NCI-H460 (cell line): ENCODE data around the gene UBE3C. TPM values are rescaled to one million over a fixed set of nuclear protein-coding genes. Genes with fewer than 3 reads are reported as not detected.
A peak's percentile ranks its signal among the peaks of the same experiment; 100 is the strongest.
"Not testable (repeated sequence)": the region's sequence is repeated elsewhere in the genome, so short reads cannot be mapped to it uniquely, and the experiment has no call there.

Experiments used
- DNase-seq: peaks from one replicate; pipeline ENCODE4 v3.0.0-alpha.2; 2016; ENCODE audit warnings: low read depth; ENCODE audit errors: extremely low read depth
- total RNA-seq: library from RNA; depleted of rRNA; stranded (reverse); fragments of >200 nt; shearing (Covaris generic); gene quantifications from 2 replicates; pipeline ENCODE4 v1.2.3, GENCODE V29; 2014

Gene UBE3C
- total RNA-seq, 1 experiment from 2014 or later, result 96.9 TPM

DNA sequence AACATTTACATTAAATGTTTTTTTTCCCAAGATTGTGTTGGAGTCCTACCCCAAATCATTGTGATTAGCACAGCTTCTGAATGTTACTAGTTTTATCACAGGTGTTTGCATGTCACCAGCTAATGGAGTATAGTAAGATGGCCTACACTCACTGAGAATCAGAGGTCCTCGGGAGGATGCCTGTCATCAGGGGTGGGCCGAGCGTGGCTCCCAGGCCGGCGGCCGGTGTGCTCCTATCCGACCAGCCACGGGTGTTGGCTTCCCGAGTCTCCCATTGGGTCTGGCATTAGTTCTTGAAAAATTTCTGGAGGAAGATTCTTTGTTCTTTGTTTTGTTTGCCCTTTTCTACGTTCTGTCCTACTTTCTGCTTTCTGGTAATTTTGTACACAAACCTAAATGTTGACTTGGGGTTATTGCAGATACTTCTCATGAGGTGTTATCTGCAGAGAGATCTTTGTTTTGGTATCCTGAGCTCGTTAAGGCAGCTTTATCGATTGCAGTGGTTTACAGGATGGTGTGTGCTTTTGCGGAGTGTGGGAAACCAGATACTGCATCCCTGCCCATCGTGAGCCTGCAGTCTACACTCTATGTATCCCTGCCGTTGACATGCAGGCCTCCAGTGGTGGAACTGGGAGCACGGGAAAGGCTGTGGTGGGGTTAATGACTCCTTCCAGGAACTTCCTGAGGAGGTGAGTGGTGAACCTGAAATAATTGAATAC, 130.8 kb downstream of the UBE3C start:
- DNase-seq, result no peak

DNA sequence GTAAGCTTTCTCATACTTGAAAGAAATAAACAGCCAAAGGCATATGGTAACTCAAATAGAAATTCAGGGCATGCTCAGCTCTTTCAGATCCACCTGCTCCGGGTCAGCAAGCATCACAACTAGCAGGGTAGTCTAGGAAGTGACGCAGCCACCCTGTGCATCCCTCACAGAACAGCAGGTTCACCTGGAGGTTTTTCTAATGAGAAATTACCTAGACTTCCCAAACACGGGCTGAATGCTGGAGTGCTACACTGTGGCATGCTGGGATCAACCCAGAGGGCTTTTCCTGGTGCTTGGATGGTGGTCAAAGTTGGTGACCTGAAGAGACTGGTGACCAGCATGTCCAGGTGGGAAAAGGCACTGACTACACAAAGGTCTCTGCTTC, 131.3 kb downstream of the UBE3C start:
- no peak for DNase-seq

DNA sequence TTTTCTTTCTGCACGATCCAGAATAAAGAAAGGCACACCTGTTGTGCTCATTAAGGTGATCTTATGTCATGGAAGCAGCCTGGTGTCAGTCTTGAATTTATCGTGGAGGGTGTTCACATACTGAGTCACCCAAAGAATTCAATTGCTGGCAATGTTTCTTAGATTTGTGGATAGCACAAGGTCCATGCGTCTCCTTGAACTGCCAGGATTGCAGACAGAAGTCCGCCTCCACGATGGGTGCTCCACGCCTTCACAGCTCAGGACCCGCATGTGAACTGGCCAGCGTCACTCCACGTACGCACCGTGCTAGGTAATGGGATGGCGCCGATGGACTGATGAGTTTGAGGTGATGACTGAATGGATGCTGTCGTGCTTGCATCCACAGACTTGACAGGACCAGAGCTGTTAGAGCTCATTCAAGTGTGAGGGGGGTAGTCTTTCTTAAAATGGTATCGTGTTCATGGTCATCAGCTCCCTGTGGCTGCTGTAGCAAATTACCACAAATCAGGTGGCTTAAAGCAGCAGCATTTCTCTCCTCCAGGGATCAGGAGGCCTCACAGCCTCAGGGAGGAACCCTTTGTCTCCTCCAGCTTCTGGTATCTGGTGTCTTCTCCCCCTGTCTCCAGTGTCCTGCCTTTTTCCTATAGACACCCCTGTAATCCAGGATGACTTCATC, 132.7 kb downstream of the UBE3C start:
- no peak for DNase-seq

DNA sequence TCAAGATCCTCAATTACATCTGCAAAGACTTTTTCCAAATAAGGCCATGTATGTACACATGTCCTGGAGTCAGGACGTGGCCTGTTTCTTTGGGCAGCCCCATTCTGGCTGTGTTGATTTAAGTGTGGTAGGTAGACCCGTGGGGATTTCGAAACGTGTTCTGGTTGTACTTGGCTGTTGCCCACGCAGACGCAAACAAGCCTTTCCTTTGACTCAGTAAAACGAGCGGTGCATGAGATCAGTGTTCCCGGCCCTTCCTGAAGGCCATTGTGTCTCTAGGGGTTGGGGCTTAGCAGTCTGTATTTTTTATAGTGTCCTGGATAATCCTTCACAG, 133.2 kb downstream of the UBE3C start:
- no peak for DNase-seq

DNA sequence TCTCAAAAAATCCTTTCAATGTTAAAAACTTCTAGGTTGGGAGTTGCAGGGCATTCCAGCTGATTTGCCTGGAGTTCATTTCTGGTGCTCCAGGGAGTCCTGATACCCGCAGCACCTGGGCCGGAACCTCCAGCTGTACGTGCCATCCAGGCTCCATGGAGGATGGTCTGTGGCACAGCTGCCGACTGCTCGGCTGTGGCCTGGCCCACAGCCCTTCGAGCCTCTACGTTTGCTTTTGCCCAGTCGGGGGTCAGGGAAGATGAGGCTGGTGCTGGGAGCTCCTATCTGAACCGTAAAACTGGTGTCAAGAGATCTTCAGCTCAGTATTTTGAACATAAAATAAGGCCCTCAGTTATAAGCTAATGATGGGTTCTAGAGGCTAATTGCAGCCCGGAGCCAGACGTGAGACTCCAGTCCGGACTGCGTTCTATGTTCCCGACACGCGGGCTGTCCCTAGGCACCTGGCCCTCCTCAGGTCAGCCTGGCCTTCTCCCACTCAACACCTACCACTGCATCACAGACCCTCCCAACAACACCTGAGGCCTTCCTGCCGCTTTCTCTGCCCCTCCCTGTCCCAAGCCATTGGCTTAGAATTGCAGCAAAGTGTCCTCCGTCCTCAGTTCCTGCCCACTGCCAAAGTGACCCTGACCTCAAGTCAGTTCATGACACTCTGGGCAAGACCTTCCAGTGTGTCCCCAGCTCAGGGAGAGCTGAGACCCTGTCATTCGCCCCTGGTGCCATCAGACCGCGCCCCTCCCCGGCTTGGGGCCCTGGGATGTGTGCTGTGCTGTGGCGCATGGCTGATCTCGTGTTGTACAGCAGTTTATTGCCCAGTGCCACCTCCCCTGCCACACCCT, 133.9 kb downstream of the UBE3C start:
- DNase-seq, result no peak

DNA sequence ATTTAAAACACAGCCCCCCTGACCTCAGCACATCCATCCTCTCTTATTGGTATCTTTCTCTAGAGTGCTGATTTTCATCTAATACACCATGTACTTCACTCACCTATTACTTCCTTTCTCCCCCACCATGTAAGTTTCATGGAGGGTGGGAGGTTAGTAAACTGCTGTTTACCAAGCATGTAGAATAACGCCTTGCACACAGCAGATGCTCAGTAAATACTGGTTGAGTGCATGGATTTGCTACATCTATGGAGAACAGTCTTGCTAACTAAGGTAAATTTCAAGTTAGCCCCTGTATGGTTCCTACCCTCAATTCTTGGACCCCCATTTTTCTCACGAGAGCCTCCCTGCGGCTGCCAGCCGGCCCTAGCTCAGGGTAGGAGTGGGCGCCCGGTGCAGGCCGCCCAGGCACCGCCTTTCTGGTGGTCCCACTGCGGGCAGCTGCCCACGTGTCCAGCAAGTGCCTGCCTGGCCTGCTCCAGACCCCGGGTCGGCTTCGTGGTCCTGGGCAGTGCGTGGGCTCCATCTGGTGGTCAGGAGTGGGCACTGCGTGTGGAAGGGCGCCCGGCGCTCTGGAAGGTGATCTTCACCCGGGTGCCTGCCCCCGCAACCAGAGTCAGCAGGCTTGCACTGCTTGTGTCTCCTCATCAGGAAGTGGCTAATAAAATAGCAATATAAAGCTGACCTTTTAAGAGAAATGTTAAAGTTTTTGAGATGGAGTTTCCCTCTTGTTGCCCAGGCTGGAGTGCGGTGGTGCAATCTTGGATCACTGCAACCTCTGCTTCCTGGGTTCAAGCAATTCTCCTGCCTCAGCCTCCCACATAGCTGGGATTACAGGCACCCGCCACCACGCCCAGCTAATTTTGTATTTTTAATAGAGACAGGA, 134.7 kb downstream of the UBE3C start:
- peak; percentile 62 for DNase-seq

DNA sequence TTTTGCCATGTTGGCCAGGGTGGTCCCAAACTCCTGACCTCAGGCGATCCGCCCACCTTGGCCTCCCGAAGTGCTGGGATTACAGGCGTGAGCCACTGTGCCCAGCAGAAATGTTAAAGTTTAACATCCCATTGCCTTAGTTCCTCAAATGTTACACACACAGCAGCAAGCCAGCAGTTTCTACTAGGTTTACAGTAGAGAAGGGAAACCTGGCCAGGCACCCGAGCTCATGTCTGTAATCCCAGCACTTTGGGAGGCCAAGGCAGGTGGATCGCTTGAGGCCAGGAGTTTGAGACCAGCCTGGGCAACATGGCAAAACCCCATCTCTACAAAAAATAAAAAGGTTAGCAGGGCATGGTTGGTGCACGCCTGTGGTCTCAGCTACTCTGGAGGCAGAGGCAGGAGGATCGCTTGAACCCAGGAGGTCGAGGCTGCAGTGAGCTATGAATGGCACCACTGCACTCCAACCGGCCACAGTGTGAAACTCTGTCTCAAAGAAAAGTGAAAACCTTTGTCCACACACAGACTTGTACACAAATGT, 135.4 kb downstream of the UBE3C start:
- not testable (repeated sequence) for DNase-seq

DNA sequence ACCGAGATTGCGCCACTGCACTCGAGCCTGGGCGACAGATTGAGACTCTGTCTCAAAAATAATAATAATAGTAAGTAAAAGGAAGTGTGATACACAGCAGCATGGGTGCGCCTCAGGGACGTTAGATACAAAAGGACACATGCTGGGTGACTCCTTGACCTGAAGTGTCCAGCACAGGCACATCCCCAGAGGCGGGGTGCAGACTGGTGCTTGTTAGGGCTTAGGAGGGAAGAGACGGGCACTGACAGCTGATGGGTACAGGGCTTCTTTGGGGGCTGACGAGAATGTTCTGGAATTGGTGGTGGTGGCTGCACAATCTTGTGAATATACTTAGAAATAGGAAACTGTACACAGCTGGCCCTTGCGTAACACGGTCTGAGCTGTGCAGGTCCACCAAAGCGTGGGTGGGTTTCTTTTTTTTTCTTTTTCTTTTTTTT, 136.3 kb downstream of the UBE3C start:
- DNase-seq, result no peak

DNA sequence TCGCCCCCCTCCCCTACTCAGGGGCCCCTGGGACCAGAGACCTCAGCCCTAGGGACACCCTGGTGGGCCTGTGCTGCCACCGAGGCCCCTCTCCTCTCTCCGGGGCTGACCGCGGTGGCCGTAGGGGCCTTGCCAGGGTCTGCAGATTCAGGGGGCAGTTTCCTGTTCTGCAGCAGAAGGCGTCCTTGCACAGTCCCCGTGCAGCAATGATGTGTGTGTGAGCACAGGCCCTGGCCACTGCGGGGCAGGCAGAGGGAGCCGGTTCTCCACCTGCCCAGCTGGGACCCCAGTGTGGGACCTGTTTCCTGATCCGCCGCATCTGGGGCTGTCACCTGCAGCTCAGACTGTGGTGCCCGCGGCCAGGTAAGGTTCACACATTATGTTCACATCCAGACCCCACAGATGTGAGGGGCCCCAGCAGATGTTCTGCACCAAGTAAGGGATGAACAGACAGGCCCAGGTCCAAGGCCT, 137.4 kb downstream of the UBE3C start:
- no peak for DNase-seq

DNA sequence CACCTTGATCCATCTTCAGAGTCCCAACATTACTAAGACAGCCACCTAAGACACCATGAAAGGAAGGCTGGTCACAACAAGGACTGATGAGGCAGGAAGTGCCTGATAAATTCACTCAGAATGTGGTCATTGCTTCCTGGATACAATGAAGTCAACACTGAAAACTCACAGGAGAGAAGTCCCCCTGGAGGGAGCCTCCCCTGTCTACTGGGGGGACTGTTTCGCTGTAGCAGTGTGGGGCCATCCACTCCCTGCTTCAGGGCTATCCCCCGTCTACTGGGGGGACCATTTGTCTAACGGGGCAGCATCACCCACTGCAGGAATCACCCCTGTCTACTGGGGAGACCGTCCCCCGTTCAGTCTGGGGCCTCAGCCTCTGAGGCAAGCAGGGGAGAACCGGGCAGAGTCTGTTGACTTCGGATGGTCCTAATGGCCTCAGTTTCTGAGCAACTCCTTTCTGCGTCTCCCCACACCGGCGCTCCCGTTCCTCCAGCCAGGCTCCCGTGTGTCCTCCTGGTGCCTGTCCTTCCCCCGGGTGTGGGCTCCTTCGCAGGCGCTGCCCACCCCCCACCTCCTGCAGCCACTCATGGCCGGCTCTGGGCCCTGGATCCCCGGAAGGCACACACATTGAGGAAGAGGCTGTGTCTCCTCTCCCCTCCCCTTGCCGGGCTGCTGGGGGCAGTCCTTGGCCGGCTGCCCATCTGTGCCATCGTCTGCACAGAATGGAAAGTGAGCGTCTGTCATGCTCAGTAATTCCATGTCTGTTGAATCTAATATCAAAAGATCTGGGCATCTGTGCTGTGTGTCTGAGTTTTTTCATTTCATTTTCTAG, 138.2 kb downstream of the UBE3C start:
- no peak for DNase-seq

DNA sequence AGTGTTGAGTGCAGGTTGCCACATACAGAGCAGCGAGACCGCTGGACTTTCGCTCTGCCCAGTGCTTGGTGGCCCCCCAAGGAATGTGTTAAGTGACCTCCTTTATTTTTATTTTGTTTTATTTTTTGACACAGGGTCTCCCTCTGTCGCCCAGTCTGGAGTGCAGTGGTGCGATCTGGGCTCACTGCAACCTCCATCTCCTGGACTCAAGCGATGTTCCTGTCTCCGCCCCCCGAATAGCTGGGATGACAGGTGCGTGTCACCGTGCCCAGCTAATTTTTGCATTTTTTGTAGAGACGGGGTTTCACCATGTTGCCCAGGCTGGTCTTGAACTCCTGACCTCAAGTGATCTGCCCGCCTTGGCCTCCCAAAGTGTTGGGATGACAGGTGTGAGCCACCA, 138.8 kb downstream of the UBE3C start:
- not testable (repeated sequence) for DNase-seq

DNA sequence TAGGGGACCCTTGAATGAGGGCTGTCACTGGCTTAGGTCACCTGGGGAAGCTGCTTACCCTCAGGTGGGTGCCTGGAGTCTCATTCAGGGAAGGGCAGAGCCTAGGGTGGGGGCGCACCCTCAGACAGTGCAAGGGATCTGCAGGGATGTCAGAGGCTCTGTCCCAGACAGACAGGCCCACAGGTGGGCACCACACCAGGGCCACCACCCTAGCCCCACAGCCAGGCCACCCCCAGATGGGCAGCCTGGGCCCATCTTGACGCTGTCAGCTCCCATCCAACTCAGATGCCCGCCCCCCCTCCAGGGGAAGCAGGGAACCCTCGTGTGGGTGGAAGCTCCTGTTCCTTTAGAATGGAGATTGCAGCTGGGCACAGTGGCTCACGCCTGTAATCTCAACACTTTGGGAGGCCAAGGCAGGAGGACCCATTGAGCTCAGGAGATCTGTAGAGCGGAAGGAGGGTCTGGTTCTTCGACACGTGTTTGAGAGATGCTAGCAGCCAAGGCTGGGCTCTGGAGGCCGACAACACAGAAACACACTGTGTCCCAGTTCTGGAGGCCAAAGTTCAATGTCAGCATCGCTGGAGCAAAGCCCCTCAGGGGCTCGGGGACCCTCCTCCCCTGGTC, 139.6 kb downstream of the UBE3C start:
- no peak for DNase-seq

DNA sequence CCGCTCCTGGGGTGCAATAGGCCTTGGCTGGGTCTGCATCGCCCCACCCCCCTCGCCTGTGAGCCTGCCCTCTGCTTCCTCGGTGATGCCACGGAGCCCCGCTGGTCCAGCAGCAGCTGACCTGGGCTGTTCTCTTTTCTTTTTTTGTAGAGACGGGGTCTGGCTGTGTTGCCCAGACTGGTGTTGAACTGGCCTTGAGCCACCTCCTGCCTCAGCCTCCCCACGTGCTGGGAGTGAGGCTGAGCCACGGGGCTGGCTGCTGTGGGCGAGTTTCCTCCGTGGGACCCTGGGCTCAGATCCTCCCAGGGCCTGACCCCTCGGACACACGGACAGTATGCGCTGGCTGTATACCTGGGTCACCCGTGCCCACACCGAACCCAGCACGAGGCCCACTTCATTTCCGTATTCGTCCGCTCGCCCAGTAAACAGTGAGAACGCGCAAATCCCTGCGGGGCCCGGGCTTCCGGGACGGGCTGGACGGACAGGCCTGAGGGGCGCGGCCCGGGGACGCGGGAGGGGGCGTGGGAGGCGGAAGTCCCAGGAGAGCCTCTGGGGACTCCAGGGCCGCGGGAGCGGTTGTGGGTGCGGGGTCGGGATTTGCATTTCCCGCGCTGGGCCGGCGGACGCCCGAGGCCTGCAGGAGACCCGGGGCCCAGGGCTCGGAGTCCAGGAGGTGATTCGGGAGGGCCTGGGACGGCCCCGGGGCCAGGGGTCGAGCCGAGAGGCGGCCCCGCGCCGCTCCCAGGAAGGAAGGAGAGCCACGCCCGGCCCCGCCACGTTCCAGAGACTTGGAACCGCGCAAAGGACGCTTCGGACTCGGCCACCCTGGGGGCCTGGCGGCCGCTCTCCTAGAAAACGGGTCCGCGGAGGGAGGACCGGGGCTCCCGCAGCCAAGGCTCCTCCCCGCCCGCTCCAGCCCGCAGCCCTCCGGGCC, 140.3 kb downstream of the UBE3C start:
- no peak for DNase-seq

DNA sequence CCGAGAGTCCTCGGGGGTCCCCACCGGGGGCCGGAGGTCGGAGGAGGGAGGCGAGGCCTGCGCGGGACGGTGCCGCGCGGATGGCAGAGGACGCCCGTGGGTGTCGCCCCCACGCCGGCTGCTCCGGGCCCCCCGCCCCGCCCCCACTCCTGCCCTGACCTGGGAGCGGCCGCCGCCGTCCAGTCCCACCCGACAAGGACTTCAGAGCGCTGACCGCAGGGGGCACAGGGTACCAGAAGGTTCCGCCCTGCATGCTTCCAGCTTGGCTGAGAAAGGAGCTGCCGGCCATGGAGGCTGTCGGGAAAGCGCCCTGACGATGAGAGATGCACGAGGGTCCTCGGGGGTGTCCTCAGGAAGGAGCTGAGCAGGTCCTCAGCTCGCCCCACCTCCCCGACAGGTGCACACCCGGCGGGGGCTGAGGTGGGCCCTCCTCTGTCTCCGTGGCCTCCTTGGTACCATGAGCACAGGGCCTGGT, 141.1 kb downstream of the UBE3C start:
- DNase-seq, result no peak

DNA sequence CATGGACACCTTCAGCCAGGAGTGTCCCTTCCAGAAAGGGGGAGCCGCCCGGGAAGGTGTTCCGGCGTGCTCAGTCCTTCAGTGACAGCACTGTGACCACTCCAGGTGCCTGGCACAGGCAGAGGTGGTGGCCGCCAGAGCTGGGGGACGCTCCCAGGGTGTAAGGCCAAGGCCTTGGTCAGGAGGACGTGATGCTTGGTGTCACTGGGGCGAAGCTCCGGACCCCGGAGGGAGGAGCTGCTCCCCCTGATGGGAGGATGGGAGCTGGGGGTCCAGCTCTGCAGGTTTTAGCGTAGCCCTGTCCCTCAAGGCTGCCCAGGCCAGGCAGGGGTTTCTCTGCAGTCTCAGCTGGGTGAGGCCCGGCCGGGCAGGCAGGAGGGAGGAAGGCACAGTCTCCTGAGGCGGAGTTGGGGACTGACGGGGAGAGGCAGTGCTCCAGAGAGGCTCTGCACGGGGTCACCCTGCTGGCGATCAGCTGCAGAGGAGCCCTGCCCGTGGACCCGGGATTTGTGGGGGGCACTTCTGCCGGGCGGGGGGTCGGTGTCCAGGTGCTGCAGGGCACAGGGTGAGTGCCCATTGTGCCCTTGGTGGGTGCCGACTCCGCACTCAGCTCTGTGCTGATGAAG, 141.6 kb downstream of the UBE3C start:
- DNase-seq, result no peak

DNA sequence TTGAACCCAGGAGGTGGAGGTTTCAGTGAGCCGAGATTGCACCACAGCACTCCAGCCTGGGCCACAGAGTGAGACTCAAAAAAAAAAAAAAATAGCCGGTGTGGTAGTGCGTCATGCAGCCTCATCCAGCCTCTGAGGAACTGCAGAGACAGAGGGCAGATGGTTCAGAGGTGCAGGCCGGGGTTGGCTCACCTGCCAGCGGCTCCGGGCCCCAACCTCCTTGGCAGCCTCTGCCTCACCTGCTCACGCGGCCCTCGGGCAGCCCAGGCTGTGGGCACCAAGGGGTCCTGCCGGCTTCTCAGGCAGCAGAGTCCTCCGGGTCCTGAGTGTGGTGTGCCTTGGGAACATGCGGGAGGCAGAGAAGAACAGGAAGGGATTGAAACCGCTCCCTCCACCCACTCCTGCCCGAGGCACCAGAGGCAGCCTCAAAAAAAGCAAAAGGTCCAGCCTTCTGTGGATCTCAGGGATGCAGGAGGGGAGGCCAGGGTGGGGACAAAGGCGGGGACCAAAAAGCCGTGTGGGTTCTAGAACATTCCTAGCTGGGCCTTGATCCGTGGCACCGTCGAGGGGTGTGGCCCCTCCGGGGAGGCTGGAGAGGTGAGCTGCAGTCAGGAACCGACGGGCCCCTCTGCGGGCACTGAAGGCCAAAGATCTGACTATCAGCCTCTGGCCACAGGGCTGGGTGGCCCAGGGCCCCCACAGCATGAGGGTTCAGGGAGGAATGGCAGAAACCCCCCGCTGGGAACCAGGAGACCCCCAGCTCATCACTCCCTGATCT, 142.7 kb downstream of the UBE3C start:
- no peak for DNase-seq
